Suprapubic skin (tissue), 4 donors: ENCODE results near the gene RNF5. TPM values are rescaled to one million over a fixed set of nuclear protein-coding genes. Genes with fewer than 3 reads are reported as not detected.

Experiments
- DNase-seq, 2 donors: peaks; one replicate each; pipeline ENCODE4 v3.0.0-alpha.2; 2019; ENCODE audit warnings: low spot score in 2 of 2
- H3K27ac ChIP-seq: fragments of 200-600 bp; sonication (generic); one replicate; pipeline ENCODE4 v1.5.1; 2019
- H3K27me3 ChIP-seq: fragments of 200-600 bp; sonication (generic); one replicate; pipeline ENCODE4 v1.5.1; 2019
- H3K36me3 ChIP-seq: fragments of 200-600 bp; sonication (generic); one replicate; pipeline ENCODE4 v1.5.1; 2019
- H3K4me1 ChIP-seq: fragments of 200-600 bp; sonication (generic); one replicate; pipeline ENCODE4 v1.5.1; 2019
- H3K4me3 ChIP-seq: fragments of 200-600 bp; sonication (generic); one replicate; pipeline ENCODE4 v1.5.1; 2019; ENCODE audit warnings: mild to moderate bottlenecking
- H3K9me3 ChIP-seq: fragments of 200-600 bp; sonication (generic); one replicate; pipeline ENCODE4 v1.5.1; 2019
- EP300 ChIP-seq: sonication (generic); formaldehyde crosslinking; IDR thresholded peaks from one replicate; pipeline ENCODE4 v1.6.1; 2017; ENCODE audit warnings: antibody characterized with exemption
- POLR2A ChIP-seq, 2 donors: fragments of 450-650 bp; IDR thresholded peaks; one replicate each; pipeline ENCODE4 v1.6.1; 2017; ENCODE audit warnings: antibody characterized with exemption in 2 of 2, mild to moderate bottlenecking in 2 of 2, moderate library complexity in 2 of 2
- POLR2AphosphoS5 ChIP-seq, 3 donors: sonication (generic); formaldehyde crosslinking; IDR thresholded peaks; one replicate each; pipeline ENCODE4 v1.6.1; 2017; ENCODE audit warnings: antibody characterized with exemption in 3 of 3
- WGBS: methylation state at CpG from one replicate; pipeline ENCODE4 v1.1.5; 2018; 5-methylcytosine and 5-hydroxymethylcytosine counted together
- total RNA-seq, 4 donors: library from RNA; depleted of rRNA; stranded (reverse); fragments of >200 nt; gene quantifications; one replicate each; pipeline ENCODE4 v1.1.0, GENCODE V29; 2016
- TF ChIP-seq, protein P1 (sequence below), 2 donors: fragments of 200-600 bp in 1 of 2; fragments of 450-650 bp in 1 of 2; sonication (generic) in 1 of 2; IDR thresholded peaks; one replicate each; pipeline ENCODE4 v1.5.1; 2016 to 2019; ENCODE audit warnings: antibody characterized with exemption in 2 of 2, mild to moderate bottlenecking in 1 of 2, moderate library complexity in 1 of 2

RNF5 gene
- total RNA-seq, 4 donors from 2014 or later: 55.7 to 73.0 (median 63.4) TPM

DNA sequence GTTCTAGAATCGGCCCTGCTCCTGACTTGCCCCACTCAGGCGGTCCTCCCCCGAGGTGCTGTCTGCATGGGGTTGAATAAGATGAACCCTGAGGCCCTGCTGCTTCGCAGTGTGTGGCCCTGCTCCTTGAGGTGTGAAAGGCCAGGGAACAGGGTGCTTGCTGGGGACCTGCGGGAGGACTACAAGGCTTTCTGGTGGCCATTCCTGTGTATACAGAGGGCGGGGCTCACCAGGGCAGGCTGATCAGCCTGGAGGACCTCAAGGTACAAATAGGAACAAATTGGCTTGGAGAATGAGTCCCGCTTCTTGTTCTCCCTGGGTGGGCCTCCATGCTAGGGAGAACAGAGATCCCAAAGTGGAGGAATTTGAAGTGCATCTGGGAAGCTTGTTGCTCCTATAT is 40.0 kb downstream of the RNF5 start:
- Histone ChIP-seq H3K9me3 (no peaks in the 10 kb centered on the region), H3K4me1 (peaks cover 15% of the 10 kb centered on the region), H3K27me3 (no peaks in the 10 kb centered on the region), H3K36me3 (no peaks in the 10 kb centered on the region), H3K27ac (no peak overlapping the region), H3K4me3 (no peak overlapping the region)
- WGBS: 86% methylated on average over 3 of the region's 7 CpGs
- TF ChIP-seq EP300: no peak
- TF ChIP-seq, protein P1, sequence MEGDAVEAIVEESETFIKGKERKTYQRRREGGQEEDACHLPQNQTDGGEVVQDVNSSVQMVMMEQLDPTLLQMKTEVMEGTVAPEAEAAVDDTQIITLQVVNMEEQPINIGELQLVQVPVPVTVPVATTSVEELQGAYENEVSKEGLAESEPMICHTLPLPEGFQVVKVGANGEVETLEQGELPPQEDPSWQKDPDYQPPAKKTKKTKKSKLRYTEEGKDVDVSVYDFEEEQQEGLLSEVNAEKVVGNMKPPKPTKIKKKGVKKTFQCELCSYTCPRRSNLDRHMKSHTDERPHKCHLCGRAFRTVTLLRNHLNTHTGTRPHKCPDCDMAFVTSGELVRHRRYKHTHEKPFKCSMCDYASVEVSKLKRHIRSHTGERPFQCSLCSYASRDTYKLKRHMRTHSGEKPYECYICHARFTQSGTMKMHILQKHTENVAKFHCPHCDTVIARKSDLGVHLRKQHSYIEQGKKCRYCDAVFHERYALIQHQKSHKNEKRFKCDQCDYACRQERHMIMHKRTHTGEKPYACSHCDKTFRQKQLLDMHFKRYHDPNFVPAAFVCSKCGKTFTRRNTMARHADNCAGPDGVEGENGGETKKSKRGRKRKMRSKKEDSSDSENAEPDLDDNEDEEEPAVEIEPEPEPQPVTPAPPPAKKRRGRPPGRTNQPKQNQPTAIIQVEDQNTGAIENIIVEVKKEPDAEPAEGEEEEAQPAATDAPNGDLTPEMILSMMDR (IDR thresholded peaks at IDR 0.05): no peak
- no peak for TF ChIP-seq POLR2AphosphoS5 (IDR thresholded peaks at IDR 0.05)
- no peak for TF ChIP-seq POLR2A (IDR thresholded peaks at IDR 0.05)
- DNase-seq: no peak

DNA sequence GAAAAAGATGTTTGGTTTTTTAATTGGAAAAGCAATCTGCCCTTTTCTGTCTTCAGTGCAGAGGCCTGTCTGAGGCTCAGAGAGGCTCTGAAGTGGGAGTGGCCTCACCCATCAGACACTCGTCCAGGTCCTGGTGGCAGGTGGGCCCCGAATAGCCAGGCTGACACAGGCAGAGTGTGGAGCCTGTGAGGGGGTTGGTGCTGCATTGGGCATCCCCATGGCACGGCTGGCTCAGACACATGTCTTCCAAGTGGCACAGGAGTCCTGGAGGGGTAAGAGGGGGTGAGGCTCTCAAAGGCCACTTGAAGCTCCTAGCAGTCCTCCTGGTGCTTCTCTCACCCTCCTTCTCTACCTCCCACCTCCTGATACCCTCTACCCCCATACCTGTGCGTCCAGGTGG is 41.8 kb downstream of the RNF5 start:
- TF ChIP-seq POLR2AphosphoS5 (IDR thresholded peaks at IDR 0.05): no peak
- TF ChIP-seq EP300: no peak
- no peak for TF ChIP-seq POLR2A (IDR thresholded peaks at IDR 0.05)
- TF ChIP-seq, protein P1 (IDR thresholded peaks at IDR 0.05): no peak
- Histone ChIP-seq H3K36me3 (no peaks in the 10 kb centered on the region), H3K27ac (no peak overlapping the region), H3K9me3 (no peaks in the 10 kb centered on the region), H3K27me3 (no peaks in the 10 kb centered on the region), H3K4me1 (peaks cover 22% of the 10 kb centered on the region), H3K4me3 (no peak overlapping the region)
- no peak for DNase-seq
- 83% methylated on average over 4 of the region's 4 CpGs for WGBS

DNA sequence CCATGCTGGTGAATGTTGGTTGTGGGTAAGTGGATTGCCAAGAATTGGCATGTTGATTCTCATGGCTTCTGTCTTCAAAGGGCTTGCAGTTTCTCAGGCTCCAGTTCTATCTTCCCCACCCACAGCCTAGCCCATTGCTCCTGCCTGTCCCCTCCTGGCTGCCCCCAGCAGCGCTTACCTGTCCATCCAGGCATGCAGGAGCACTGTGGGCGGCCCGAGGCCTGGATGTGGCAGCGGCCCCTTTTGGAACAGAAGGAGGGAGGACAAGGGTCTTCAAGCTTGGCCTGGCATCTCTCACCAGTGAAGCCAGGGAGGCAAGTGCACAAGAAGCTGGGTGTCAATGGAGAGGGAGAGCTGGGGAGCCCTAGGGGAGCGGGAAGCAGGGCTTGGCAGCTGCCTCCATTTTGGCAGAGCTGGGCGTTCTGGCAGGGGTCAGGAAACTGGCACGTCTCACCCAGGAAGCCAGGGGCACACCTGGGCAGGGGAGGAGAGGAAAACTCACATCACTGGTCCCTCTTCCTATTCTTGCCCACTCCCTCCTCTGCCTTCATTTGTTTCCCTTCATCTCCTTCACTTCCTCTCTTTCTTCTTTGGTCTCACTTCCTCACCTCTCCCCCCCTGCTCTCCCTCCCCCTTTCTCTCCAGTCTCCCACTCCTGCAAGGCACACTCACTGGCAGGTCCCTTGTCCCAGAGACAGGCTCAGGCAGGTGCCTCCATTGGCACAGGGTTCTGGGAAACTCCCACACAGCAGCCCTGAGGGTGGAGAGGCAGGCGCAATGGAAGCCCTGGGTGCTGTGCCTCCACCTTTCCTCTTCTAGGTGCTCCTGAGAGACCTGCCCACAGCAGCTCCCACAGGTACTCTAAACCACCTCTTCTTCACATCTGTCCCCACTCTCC is 44.4 kb downstream of the RNF5 start:
- no peaks in the 10 kb centered on the region for H3K27me3 ChIP-seq
- H3K36me3 ChIP-seq: no peaks in the 10 kb centered on the region
- peak overlapping the region; percentile 21 for H3K4me3 ChIP-seq
- TF ChIP-seq, protein P1 (IDR thresholded peaks at IDR 0.05): no peak
- TF ChIP-seq POLR2AphosphoS5 (IDR thresholded peaks at IDR 0.05): no peak
- TF ChIP-seq POLR2A (IDR thresholded peaks at IDR 0.05): no peak
- TF ChIP-seq EP300: no peak
- no peak for DNase-seq
- H3K4me1 ChIP-seq: peaks cover 22% of the 10 kb centered on the region
- H3K27ac ChIP-seq: peak overlapping the region; percentile 4
- no peaks in the 10 kb centered on the region for H3K9me3 ChIP-seq
- 50% methylated on average over 8 of the region's 8 CpGs for WGBS

DNA sequence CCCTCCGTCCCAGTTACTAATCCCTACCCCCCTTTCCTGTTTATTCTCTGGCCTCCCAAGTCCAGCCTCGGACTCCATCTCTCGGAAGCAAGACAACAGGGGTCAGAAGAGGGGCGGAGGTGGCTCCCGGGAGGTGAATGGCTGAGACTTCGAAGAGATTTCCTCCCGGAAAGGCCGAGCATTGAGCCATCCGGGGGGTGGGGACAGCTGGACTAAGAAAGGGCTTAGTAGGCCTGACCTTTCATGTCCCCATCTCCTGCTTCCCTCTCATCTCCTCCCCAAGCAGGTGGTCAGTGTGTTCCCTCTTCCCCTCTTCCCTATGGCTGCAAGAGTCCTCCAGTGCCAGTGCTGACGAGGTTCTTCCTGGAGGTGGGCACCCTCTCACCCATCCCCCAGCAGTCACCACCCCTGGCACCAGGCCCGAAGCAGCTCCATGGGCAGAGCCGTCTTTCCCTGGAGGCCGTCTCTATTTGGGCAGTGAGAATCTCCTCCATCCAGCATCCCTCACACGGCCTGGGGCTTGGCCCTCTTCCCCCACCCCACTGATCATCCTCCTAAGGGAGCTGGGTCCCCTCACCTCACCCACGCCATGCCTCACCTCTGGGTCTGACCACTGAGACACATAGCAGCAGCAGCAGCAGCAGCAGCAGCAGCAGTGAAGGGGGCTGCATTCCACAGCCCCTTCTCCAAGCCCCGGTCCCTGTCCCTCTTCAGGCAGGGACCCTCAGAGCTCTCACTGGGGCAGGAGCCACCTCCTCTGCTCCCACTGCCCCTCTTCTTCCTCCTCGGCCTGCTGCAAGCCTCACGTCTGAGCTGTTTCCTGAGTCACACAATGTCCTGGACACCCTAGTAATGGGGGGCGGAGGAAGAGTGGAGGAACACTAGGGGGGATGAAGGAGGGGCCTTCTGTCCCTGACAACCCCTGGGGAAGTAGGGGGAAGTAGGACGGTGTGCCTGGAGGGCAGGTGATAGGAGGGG is 45.3 kb downstream of the RNF5 start, which contains the start of gene NOTCH4:
NOTCH4 (minus strand) TSS at position 810 of the 978 bp plus-strand sequence; CDS start at position 671, 139 bp downstream.
- WGBS: 57% methylated on average over 19 of the region's 20 CpGs
- H3K27ac ChIP-seq: no peak within 1 kb of the TSS
- peak in 1 of 2 donors; percentile 28 for DNase-seq
- H3K4me3 ChIP-seq: peak within 1 kb of the TSS; percentile 21
- H3K9me3 ChIP-seq: no peaks in the 10 kb centered on the region
- H3K4me1 ChIP-seq: peaks cover 22% of the 10 kb centered on the region
- no peaks in the 10 kb centered on the region for H3K27me3 ChIP-seq
- TF ChIP-seq POLR2A (IDR thresholded peaks at IDR 0.05) (no peak), EP300 (no peak), POLR2AphosphoS5 (IDR thresholded peaks at IDR 0.05) (no peak)
- TF ChIP-seq, protein P1 (IDR thresholded peaks at IDR 0.05): no peak
- H3K36me3 ChIP-seq: no peaks in the 10 kb centered on the region
